GM12878 (cell line): Measurements from ENCODE around the gene MPZL3. TPM values are rescaled to one million over a fixed set of nuclear protein-coding genes. Genes with fewer than 3 reads are reported as not detected.

Experiments used
- ATAC-seq: fragments of 200-7000 bp; cut with Tn5 transposase; 3 replicates; pipeline ENCODE4 v1.9.1; 2020; ENCODE audit warnings: mild to moderate bottlenecking, moderate library complexity
- BruUV-seq: library from RNA; stranded (reverse); fragments of 400-500 nt; replicated peaks from 2 replicates; lab custom pipeline; 2021; lab: Mats Ljungman, UMichigan
- CTCF ChIA-PET: fragments of 300-600 bp; sonication (Branson Sonifier 250); formaldehyde crosslinking; extraction: SDS; loops from one replicate; lab custom pipeline; 2021; ENCODE audit warnings: inconsistent platforms; lab: Yijun Ruan, JAX
- POLR2A ChIA-PET: fragments of 350-600 bp; formaldehyde crosslinking; extraction: SDS; loops from one replicate; lab custom pipeline; 2021; ENCODE audit warnings: inconsistent platforms; lab: Charles Lee
- RAD21 ChIA-PET: fragments of 300-600 bp; sonication (Branson Sonifier 250); formaldehyde crosslinking; loops from one replicate; lab custom pipeline; 2023; ENCODE audit warnings: antibody characterized with exemption; ENCODE audit not compliant: unreplicated experiment; lab: Charles Lee
- SMC1A ChIA-PET: fragments of 300-600 bp; sonication (Branson Sonifier 250); formaldehyde crosslinking; loops from one replicate; lab custom pipeline; 2023; ENCODE audit not compliant: unreplicated experiment, uncharacterized antibody; lab: Charles Lee
- DNase-seq: peaks from one replicate; pipeline ENCODE4 v3.0.0-alpha.2; 2011; ENCODE audit warnings: low read depth, low spot score
- FAIRE-seq: peaks from 3 replicates; lab custom pipeline; 2011; peaks lifted over from hg19 to GRCh38; lab: Jason Lieb, UNC
- H2AFZ ChIP-seq: 2 replicates; pipeline ENCODE4 v1.6.0; 2011; ENCODE audit warnings: low read depth, low read length, control low read depth; ENCODE audit not compliant: control insufficient read depth
- H3K27ac ChIP-seq: 2 replicates; pipeline ENCODE4 v1.5.1; 2011; ENCODE audit warnings: control low read depth; ENCODE audit not compliant: control insufficient read depth, insufficient read depth
- H3K27me3 ChIP-seq, 2 experiments: replicated peaks in 1 of 2; 2 replicates each; pipeline versions ENCODE4 v1.6.0 to v1.6.1; 2011; ENCODE audit warnings: low read length in 1 of 2; ENCODE audit not compliant: control insufficient read depth in 2 of 2, insufficient read depth in 2 of 2
- H3K36me3 ChIP-seq, 2 experiments: 2 replicates each; pipeline ENCODE4 v1.5.1; 2011; ENCODE audit warnings: low read length in 1 of 2; ENCODE audit not compliant: control insufficient read depth in 2 of 2, insufficient read depth in 2 of 2
- H3K4me1 ChIP-seq: 2 replicates; pipeline ENCODE4 v1.6.1; 2011; ENCODE audit warnings: mild to moderate bottlenecking, low read length, moderate library complexity, mixed read lengths; ENCODE audit not compliant: control insufficient read depth, insufficient read depth
- H3K4me2 ChIP-seq: 2 replicates; pipeline ENCODE4 v1.6.0; 2011; ENCODE audit warnings: control low read depth; ENCODE audit not compliant: control insufficient read depth, insufficient read depth
- H3K4me3 ChIP-seq: fragments of 200-600 bp; sonication (generic); 2 replicates; pipeline ENCODE4 v1.5.1; 2016
- H3K79me2 ChIP-seq: 2 replicates; pipeline ENCODE4 v1.6.0; 2011; ENCODE audit warnings: low read length; ENCODE audit not compliant: control insufficient read depth, insufficient read depth
- H3K9ac ChIP-seq: 2 replicates; pipeline ENCODE4 v1.8.0; 2011; ENCODE audit warnings: low read length, control low read depth, mixed read lengths; ENCODE audit not compliant: control insufficient read depth, insufficient read depth
- H3K9me3 ChIP-seq: replicated peaks from 3 replicates; pipeline ENCODE4 v1.5.1; 2011; ENCODE audit warnings: mild to moderate bottlenecking, low read length; ENCODE audit not compliant: control insufficient read depth, insufficient read depth
- H4K20me1 ChIP-seq: 2 replicates; pipeline ENCODE4 v1.6.0; 2011; ENCODE audit not compliant: control insufficient read depth, insufficient read depth
- HSF1 ChIP-seq: fragments of 150-350 bp; IDR thresholded peaks from 2 replicates; pipeline ENCODE4 v1.6.1; 2014; ENCODE audit warnings: mild to moderate bottlenecking, low read depth, low read length
- MEF2A ChIP-seq: IDR thresholded peaks from 2 replicates; pipeline ENCODE4 v1.6.1; 2011; ENCODE audit warnings: low read depth, mild to moderate bottlenecking, low read length, moderate library complexity; ENCODE audit not compliant: insufficient read depth
- MYC ChIP-seq: IDR thresholded peaks from 2 replicates; pipeline ENCODE4 v1.6.1; 2011; ENCODE audit warnings: mild to moderate bottlenecking, low read length, moderate library complexity, inconsistent platforms; ENCODE audit not compliant: insufficient read depth, insufficient replicate concordance, insufficient read length, severe bottlenecking
- NKRF ChIP-seq: fragments of 450-650 bp; conservative IDR thresholded peaks from 2 replicates; pipeline ENCODE4 v1.6.1; 2017; ENCODE audit warnings: mild to moderate bottlenecking, moderate library complexity
- SKIL ChIP-seq: fragments of 450-650 bp; IDR thresholded peaks from 2 replicates; pipeline ENCODE4 v1.6.1; 2017; ENCODE audit warnings: mild to moderate bottlenecking, low read depth, inconsistent platforms; ENCODE audit not compliant: poor library complexity, severe bottlenecking
- WGBS: methylation state at CpG from one replicate; pipeline ENCODE4 v1.1.6; 2016; ENCODE audit warnings: low lambda C conversion rate; ENCODE audit not compliant: insufficient replicate concordance, insufficient coverage; ENCODE audit errors: missing lambda C conversion rate; 5-methylcytosine and 5-hydroxymethylcytosine counted together
- in situ Hi-C: fragments of 300-500 bp; cut with MboI; formaldehyde crosslinking; loops from 9 replicates; pipeline ENCODE4 v1.14.3; 2018; ENCODE audit warnings: mixed read lengths
- intact Hi-C: fragments of 100-400 bp; cut with micrococcal nuclease; formaldehyde crosslinking; loops from one replicate; pipeline ENCODE4 v1.14.2; 2022; ENCODE audit not compliant: unreplicated experiment
- polyA plus RNA-seq, 11 experiments: library from polyadenylated mRNA; depleted of rRNA in 4 of 11; unstranded in 6 of 11; stranded (reverse) in 5 of 11; fragments of >200 nt; fragmentation: Nextera tagmentation in 4 of 11; fragmentation: Illumina TruSeq in 1 of 11; extraction: Ambion mirVana in 4 of 11; extraction: Trizol in 1 of 11; gene quantifications; 1 replicate in 1 of 11; 2 replicates in 10 of 11; pipeline versions ENCODE4 v1.2.1 to v1.2.3, GENCODE V29; 2011 to 2016; ENCODE audit warnings: inconsistent platforms in 2 of 11, missing spikeins in 2 of 11, low read depth in 1 of 11
- total RNA-seq, 4 experiments: library from RNA; depleted of rRNA in 3 of 4; stranded (reverse); fragments of >200 nt in 3 of 4; fragmentation: Illumina TruSeq in 1 of 4; extraction: Trizol in 1 of 4; gene quantifications; 2 replicates each; pipeline versions ENCODE4 v1.2.1 to v1.2.3, GENCODE V29; 2013 to 2021

MPZL3 gene
- total and polyA plus RNA-seq, 10 of the 15 experiments (the other 5 are each of a cell fraction or from before 2014, with no cell fraction given), result 2.1 to 7.5 (median 6.2) TPM

- H3K9ac ChIP-seq, result no peak overlapping the region
- FAIRE-seq, result no peak
- peaks cover 0 to 2% of the 10 kb centered on the region in 2 experiments; a peak in 2 of 4 replicates for H3K36me3 ChIP-seq
- no peak for DNase-seq
- H3K4me2 ChIP-seq, result no peak overlapping the region
- POLR2A ChIA-PET, result no interaction called here
- H3K4me3 ChIP-seq, result no peak overlapping the region
- RAD21 ChIA-PET, result no interaction called here
- intact Hi-C loops, result no loop called here
- ATAC-seq, result no peak
- no peaks in the 10 kb centered on the region for H3K79me2 ChIP-seq
- no peaks in the 10 kb centered on the region for H3K27me3 ChIP-seq
- no peak overlapping the region for H2AFZ ChIP-seq
- SMC1A ChIA-PET, result no interaction called here
- 44% methylated on average over 1 of the region's 1 CpG for WGBS
- no peaks in the 10 kb centered on the region for H4K20me1 ChIP-seq
- H3K4me1 ChIP-seq, result peaks cover 11% of the 10 kb centered on the region
- in situ Hi-C loops, result no loop called here
- BruUV-seq, result no TSS peak
- H3K27ac ChIP-seq, result no peak overlapping the region
- TF ChIP-seq SKIL (no peak), MEF2A (no peak), MYC (no peak), HSF1 (no peak), NKRF (no peak)
- no peaks in the 10 kb centered on the region for H3K9me3 ChIP-seq
- CTCF ChIA-PET, result no interaction called here
Measured at GRCh38 chr11:118232659-118233058, 19.5 kb downstream of the MPZL3 start.
